ENCODE data around the gene TMPRSS4. TPM values are rescaled to one million over a fixed set of nuclear protein-coding genes. Genes with fewer than 3 reads are reported as not detected.

TMPRSS4 gene
- total and polyA plus RNA-seq, 2 of the 4 experiments (the other 2 are of a cell fraction): not detected

- H2AK9ac ChIP-seq (replicated peaks; ENCODE audit: low read depth, low read length, poor library complexity): no peak overlapping the region
- no peak for TF ChIP-seq USF2 (IDR thresholded peaks at IDR 0.05; ENCODE audit: low read depth, low read length)
- TF ChIP-seq MAFK (IDR thresholded peaks at IDR 0.05; ENCODE audit: low read depth, low read length): no peak
- no peak for TF ChIP-seq ELK1 (IDR thresholded peaks at IDR 0.05; ENCODE audit: borderline replicate concordance, low read depth, low read length)
- TF ChIP-seq CTCF (conservative IDR thresholded peaks at IDR 0.05; ENCODE audit: low read depth, low read length): no peak
- no peak for TF ChIP-seq FOS (IDR thresholded peaks at IDR 0.05; ENCODE audit: low read depth, low read length)
- TF ChIP-seq MAZ (IDR thresholded peaks at IDR 0.05; ENCODE audit: borderline replicate concordance, low read depth, low read length): no peak
- TF ChIP-seq NFE2L2 (IDR thresholded peaks at IDR 0.05; ENCODE audit: low read depth, low read length): no peak
- TF ChIP-seq BHLHE40 (IDR thresholded peaks at IDR 0.05; ENCODE audit: low read depth, low read length): no peak
- no peak for TF ChIP-seq SMC3 (IDR thresholded peaks at IDR 0.05; ENCODE audit: low read depth, low read length)
- no peak for TF ChIP-seq CEBPB (IDR thresholded peaks at IDR 0.05; ENCODE audit: low read depth, low read length)
- TF ChIP-seq RAD21 (IDR thresholded peaks at IDR 0.05; ENCODE audit: low read length): no peak
- no peak for TF ChIP-seq RFX5 (IDR thresholded peaks at IDR 0.05; ENCODE audit: low read depth, low read length)
- TF ChIP-seq MXI1 (IDR thresholded peaks at IDR 0.05; ENCODE audit: borderline replicate concordance, low read depth, low read length): no peak
- no peak for TF ChIP-seq RCOR1 (IDR thresholded peaks at IDR 0.05; ENCODE audit: insufficient replicate concordance, low read length)
- no peak for TF ChIP-seq CHD1 (IDR thresholded peaks at IDR 0.05; ENCODE audit: low read depth, low read length)
- no peak for TF ChIP-seq POLR2A (IDR thresholded peaks at IDR 0.05; ENCODE audit: low read depth, low read length)
- POLR2A ChIA-PET (ENCODE audit: unreplicated experiment): no interaction called here
- no peak overlapping the region for H2BK120ac ChIP-seq (ENCODE audit: low read depth, low read length)
- no peak overlapping the region for H3K9ac ChIP-seq (ENCODE audit: low read depth, low read length)
- H3K79me1 ChIP-seq (ENCODE audit: low read depth in 1 of 2, low read length in 2 of 2): no peaks in the 10 kb centered on the region
- no peak overlapping the region for H3K56ac ChIP-seq (ENCODE audit: extremely low read depth, insufficient read depth, low read length)
- in situ Hi-C loops (cut with MboI; ENCODE audit: low sequenced_read_pairs): no loop called here
- H2BK5ac ChIP-seq (ENCODE audit: low read depth, low read length, poor library complexity, severe bottlenecking): no peak overlapping the region
- no peak overlapping the region for H3K4me2 ChIP-seq (ENCODE audit: low read depth, low read length)
- intact Hi-C loops (cut with micrococcal nuclease): no loop called here
- no peak overlapping the region for H4K91ac ChIP-seq (ENCODE audit: insufficient read depth, low read depth, low read length)
- ATAC-seq (ENCODE audit: low read depth) (no peak), DNase-seq (no peak)
- no TSS peak for BruUV-seq (replicated peaks)
- H4K5ac ChIP-seq (ENCODE audit: low read depth, low read length): no peak overlapping the region
- no peak overlapping the region for H2BK20ac ChIP-seq (ENCODE audit: low read depth, low read length)
- H3K4me3 ChIP-seq (ENCODE audit: insufficient read depth, low read depth, low read length): no peak overlapping the region
- H3K36me3 ChIP-seq (ENCODE audit: control insufficient read depth, insufficient read depth, low read length): no peaks in the 10 kb centered on the region
- H3K23ac ChIP-seq (ENCODE audit: low read depth, low read length): no peak overlapping the region
- no peaks in the 10 kb centered on the region; the same call in 1 of the 2 replicates for H3K4me1 ChIP-seq (ENCODE audit: control insufficient read depth, insufficient read depth, low read length)
- no peak overlapping the region for H2AK5ac ChIP-seq (ENCODE audit: low read depth, low read length)
- H3K27ac ChIP-seq (ENCODE audit: insufficient read depth, low read length): no peak overlapping the region
- no peak overlapping the region for H2BK15ac ChIP-seq (ENCODE audit: low read depth, low read length)
- H3K9me3 ChIP-seq (ENCODE audit: control insufficient read depth, insufficient read depth, low read length): no peaks in the 10 kb centered on the region
- no peaks in the 10 kb centered on the region for H3K9me1 ChIP-seq (ENCODE audit: insufficient read depth, low read length)
- peaks cover 84% of the 10 kb centered on the region for H3K27me3 ChIP-seq (ENCODE audit: control insufficient read depth, insufficient read depth, low read length)
- WGBS, 2 experiments (ENCODE audit: extremely low coverage in 2 of 2, insufficient read length in 1 of 2): 51% methylated on average over 3 of the region's 10 CpGs; no CpG with 5 or more reads in 1 of the 2 experiments
- H4K20me1 ChIP-seq (ENCODE audit: insufficient read depth, low read length): no peaks in the 10 kb centered on the region
- no peak overlapping the region for H3K4ac ChIP-seq (ENCODE audit: low read depth, low read length)
- H3K18ac ChIP-seq (ENCODE audit: low read depth, low read length): no peak overlapping the region
- CTCF ChIA-PET: no interaction called here
- H2AFZ ChIP-seq (replicated peaks; ENCODE audit: low read length, poor library complexity): no peak overlapping the region
- H3K14ac ChIP-seq (replicated peaks; ENCODE audit: low read depth, low read length): no peak overlapping the region
- H4K8ac ChIP-seq (ENCODE audit: low read depth in 2 of 2, low read length in 2 of 2): no peak overlapping the region
- dilution Hi-C loops (cut with HindIII; ENCODE audit: low sequenced_read_pairs, unreplicated experiment): no loop called here
Observed at GRCh38 chr11:118157186-118157895, 80.5 kb downstream of the TMPRSS4 start.

Measured in IMR-90 (cell line).